ENCODE measurements around the gene AGBL1.

Gene AGBL1

DNA sequence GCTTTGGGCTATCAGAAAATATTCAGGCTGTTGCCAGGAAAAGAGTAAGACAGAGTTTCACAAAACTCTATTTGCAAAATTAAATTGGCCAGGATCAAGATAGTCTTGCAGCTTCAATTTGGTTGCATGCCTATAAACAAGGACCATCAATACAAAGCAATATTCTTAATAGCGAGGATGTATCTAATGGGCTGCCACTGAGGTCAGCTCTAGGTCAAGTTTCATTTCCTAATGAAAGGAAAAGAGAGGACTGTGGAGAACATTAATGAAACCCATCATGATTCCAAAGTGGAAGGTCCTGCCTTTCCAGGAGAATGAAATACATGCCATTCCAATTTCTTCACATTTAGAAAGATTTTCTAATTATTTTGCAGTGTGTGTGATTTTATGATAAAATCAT is 273.5 kb downstream of the AGBL1 start:
- no peak overlapping the region for H3K4me3 ChIP-seq (ENCODE audit: low read length)
- no peak for DNase-seq (ENCODE audit: low read depth, low spot score)

DNA sequence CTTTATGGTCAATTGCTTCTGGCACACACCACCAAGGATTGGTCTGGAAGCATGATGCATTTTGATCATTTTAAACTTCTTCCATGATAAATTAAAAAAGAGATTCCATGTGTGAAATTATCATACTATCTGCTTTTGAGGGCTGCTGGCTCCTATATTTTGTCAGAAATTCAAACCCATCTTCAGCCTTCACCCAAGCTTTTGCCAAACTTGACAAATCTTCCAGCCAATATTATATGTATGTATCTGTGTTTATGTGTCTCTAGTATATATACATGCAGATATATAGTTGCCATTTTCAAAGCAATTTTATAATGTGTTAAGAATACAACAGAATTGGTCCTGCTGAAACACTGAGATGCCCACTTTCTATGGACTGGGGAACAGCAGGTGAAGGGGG is 275.7 kb downstream of the AGBL1 start:
- no peak overlapping the region for H3K4me3 ChIP-seq (ENCODE audit: low read length)
- no peak for DNase-seq (ENCODE audit: low read depth, low spot score)

DNA sequence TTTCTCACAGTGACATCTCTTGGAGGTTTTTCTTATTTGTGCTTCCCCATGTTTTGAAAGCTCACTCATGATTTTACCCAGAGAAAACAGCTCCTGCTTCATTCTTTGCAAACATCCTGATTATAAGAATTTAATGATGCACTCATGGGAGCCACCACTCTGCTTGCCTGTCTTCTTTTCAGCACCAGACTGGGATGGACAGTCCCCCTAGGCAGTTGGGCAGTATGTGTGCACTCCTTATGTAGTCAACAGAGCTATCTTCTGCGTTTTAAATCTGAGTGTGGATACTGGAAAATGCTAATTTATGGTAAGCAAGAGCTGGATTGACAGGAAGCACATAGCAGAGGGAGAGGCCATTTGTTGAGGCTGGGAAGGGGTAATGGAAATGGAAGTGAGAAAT is 276.1 kb downstream of the AGBL1 start:
- H3K4me3 ChIP-seq (ENCODE audit: low read length): no peak overlapping the region

DNA sequence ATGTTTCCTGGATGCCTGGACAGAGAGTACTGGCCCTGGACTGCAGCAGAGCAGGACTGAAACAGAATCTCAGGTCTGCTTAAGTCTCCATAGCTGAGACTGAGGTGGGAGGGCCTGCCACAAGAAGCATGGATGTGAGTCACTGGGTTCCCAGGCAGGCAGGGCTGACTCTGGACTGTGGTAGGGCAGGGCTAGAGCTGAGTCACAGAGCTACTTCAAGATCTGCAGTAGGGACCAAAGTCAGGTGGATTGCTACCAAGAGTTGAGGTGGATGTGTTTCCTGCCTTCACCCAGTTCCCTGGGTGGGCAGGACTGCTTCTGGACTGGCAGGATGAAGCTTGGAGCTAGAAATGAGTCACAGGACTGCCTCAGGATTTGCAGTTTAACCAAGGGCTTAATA is 282.9 kb downstream of the AGBL1 start:
- H3K4me3 ChIP-seq (ENCODE audit: low read length): no peak overlapping the region
- no peak for DNase-seq (ENCODE audit: low read depth, low spot score)

More for the DNA sequence above, 276.1 kb downstream of the AGBL1 start:
- DNase-seq (ENCODE audit: low read depth, low spot score): no peak

DNA sequence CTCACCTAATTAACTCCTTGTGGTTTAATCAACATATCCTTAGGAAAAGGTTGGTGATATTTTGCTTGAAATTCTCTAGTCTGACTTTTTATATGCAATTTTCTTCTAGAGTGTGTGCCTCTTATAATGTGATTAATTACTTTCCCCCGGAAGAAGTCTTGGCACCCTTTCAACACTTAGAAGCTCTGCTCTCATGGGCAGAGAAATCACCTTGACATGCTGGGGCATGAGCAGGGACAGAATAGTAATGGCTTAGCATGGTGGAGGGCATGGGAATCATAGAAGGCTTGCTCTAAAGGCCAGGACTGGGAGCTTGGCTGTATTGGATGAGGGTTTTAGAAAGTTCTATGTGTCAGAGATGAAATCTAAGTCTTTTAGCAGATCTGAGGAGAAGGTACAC is 293.5 kb downstream of the AGBL1 start:
- no peak for DNase-seq (ENCODE audit: low read depth, low spot score)
- H3K4me3 ChIP-seq (ENCODE audit: low read length): no peak overlapping the region

DNA sequence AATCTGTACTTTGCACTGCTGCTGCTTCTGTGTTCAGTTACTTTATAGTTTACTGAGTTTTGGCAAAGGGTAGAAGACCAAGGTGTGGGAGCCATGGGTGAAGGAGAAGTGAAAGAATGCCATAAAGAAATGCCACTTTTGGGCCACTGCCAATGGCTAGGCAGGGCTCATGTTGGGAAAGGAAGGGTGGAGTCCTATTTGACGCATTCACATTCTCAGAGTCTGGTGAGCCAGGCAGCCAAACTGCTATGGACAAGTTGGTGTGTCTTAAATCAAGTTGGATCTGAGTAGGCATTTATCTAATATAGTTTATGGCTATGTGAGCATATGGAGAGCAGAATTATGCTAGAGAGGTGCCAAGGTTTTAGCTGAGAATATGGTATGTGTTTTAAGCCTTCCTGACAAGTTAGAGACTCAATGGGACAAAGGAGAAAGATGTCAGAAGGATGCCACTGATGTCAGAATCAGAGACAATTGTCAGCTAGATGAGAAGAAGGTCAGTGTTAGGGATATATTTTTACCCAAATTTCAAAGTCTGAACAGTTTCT is 296.1 kb downstream of the AGBL1 start:
- DNase-seq (ENCODE audit: low read depth, low spot score): no peak

DNA sequence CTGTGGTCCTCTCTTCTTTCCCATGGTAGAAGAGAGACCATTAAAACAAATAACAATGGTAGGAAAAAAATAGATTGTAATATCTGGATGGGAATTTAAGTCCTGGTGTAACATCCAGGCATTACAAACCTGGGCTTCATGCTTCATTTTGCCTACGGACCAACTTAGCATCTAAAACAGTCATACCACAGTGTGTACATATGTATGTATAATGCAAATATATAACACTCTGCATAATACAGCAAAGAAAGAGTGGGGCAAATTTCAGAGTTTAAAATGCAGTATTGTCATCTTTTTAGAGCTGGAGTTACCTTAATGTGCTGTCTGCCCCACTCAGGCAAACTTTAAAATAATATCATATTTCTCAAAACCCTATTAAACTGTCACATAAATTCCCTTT is 298.2 kb downstream of the AGBL1 start:
- H3K4me3 ChIP-seq (ENCODE audit: low read length): no peak overlapping the region
- no peak for DNase-seq (ENCODE audit: low read depth, low spot score)

More for the DNA sequence above, 296.1 kb downstream of the AGBL1 start:
- H3K4me3 ChIP-seq (ENCODE audit: low read length): no peak overlapping the region

DNA sequence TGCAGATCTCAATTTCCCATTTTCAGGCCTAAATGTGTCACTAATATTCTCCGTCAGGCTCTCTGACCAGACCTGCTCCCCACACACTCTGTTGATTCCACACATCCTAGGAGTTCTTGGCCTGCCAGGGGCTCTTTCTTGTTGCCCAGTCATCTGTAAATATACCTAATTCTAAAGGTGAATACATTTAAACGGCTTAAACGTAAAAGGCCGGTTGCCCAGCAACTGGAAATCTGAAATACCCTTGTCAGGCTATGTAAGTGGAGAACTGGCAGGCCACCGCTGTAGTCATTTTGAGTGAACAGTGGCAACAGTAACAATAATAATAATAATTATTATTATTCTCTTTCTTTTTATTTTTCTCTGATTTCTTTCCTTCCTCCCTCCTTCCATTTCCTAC is 302.7 kb downstream of the AGBL1 start:
- no peak overlapping the region for H3K4me3 ChIP-seq (ENCODE audit: low read length)
- DNase-seq (ENCODE audit: low read depth, low spot score): no peak

DNA sequence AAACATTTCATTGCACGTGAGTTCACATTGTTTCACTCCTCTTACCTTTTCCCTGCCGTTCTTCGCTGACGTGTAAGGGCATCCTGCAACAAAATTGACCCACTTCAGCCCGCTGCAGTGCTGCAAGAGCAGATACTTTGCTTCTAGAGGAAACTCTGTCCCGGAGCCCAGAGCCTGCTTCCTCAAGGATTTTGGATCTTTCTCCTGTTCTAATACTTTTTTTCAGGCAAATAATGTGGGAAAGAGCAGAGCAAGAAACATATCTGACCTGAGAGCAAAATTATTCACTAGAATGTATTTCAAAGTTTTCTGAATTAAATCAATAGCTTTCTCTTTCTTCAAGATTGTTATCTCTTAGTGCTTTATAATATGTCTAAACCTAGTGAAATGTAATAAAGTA is 303.9 kb downstream of the AGBL1 start:
- H3K4me3 ChIP-seq (ENCODE audit: low read length): no peak overlapping the region
- DNase-seq (ENCODE audit: low read depth, low spot score): no peak

DNA sequence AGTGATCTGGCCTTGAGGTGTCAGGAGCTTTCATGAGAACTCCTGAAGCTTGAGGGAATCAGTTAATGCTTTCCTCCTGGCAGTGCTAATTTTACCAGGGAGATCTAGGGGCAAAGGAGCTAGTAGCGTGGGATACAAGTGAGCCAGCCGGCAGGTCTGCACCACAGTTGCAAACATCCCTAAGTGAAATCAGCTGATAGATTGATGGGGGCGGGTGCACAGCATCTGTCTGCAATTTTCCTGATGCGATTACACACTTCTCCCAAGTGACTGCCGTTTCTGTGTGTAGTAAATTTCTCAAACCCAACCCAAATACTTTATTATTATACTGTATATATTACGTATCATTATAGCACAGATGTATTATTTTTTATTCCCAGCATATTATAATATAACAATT is 304.5 kb downstream of the AGBL1 start:
- DNase-seq (ENCODE audit: low read depth, low spot score): no peak
- H3K4me3 ChIP-seq (ENCODE audit: low read length): no peak overlapping the region

DNA sequence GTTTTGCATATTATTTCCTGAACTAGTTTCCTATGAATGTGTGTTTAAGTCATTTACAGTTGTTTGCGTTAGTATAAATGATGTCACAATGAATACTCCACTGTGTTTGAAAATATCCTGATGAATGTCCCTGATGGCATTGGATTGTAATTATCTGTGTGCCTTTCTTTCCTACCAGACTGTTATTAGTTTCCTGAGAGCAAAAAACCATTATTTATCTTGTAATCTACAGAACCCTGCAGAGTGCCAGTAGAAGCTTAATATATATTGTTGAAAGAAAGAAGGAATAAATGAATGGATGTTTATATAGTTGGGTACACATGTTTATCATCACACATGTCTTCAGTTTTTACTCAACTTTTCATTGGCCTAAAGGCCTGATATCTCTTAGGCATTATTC is 312.6 kb downstream of the AGBL1 start:
- DNase-seq (ENCODE audit: low read depth, low spot score): no peak
- no peak overlapping the region for H3K4me3 ChIP-seq (ENCODE audit: low read length)

DNA sequence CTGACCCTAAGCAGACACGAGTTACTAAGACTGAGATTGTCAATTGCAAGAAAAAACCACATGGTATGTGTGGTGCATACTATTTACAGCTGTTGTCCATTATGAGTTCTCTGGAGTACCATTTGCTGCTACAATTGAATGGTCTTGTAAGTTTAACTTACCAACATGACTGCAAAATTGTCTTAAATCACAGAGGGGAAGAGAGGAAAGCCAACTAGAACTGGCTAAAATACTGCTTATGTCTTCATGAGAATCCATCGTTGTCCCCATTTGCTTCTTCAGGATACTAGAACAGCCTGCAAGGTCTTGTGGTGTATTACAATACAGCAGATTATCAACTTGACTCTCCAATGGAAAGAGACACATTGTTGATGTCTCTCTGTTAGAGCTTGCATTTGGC is 313.2 kb downstream of the AGBL1 start:
- no peak for DNase-seq (ENCODE audit: low read depth, low spot score)
- no peak overlapping the region for H3K4me3 ChIP-seq (ENCODE audit: low read length)

DNA sequence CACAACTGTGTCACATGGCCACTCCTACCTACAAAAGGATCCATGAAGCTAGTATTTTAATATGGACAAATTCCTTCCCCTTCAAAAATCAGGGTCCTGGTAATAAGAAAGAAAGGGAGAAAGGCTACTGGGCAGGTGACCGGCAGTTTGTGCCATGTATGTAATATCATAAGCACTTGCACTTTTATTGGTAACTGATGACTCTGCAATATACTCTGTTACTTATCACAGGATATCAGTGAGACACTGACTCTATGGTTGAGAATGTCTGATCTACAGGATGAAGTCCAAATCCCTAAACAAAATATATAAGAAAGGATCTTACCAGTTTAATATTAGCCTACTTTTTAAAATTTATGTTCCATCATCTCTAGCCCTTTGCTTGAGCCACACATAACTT is 315.2 kb downstream of the AGBL1 start:
- H3K4me3 ChIP-seq (ENCODE audit: low read length): no peak overlapping the region
- no peak for DNase-seq (ENCODE audit: low read depth, low spot score)

DNA sequence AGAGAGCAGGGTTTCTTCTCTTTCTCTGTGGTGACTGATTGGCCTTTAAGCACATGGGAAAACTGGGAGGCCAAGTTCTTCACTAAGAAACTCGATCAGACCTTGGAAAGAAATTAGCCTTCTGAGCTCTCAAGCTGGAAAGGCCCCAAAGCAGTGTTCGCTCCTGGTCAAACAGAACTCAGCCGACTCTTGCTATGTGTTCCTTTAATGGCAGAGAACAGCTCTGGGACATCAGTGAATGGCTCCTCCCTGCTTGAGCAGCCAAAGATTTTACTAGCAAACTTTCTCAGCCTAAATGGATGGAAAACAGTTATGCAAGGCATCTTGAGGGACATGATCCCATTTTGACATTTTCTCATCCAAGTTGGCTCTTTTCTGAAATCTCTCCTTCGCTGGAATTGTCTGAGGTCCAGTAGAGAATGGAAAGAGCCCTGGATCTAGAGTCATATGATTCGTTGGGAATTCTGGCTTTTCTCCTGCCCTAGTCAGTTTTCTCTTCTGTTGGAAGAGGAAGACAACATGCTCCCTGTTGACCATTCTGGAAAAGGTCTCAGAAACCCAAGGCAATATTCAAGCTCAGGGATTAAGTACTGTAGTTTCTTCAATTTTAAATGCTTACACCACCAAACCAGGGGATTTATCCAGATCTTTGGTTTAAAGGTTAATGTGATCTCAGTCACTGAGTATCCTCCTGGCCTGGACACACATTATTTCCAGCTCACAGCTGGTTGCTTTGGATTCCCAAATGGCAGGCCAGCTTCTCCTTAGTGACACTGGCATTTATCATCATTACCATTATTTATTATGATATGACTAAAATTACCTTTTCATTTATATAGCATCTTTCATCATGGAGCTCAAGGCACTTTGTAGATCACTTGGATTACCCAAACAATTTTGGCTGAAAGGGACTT is 319.6 kb downstream of the AGBL1 start:
- H3K4me3 ChIP-seq (ENCODE audit: low read length): no peak overlapping the region
- DNase-seq (ENCODE audit: low read depth, low spot score): no peak

DNA sequence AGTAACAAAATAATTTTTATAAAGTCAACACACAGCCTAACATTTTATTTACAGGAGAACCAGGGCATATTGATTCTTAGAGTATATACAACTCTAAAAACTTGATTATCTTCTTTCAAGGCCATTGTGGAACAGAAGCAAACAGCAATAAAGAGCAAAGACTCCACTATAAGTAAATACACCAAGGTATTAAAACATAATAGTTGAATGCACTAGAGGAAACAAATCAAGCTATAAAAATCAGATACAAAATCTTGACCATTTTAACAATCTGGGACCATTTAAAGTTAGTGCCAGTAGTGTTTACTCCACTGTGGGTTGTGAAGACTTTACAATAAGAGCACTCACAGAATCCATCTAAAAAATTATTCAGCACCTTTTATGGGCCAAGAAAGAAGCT is 323.6 kb downstream of the AGBL1 start:
- H3K4me3 ChIP-seq (ENCODE audit: low read length): no peak overlapping the region
- no peak for DNase-seq (ENCODE audit: low read depth, low spot score)

DNA sequence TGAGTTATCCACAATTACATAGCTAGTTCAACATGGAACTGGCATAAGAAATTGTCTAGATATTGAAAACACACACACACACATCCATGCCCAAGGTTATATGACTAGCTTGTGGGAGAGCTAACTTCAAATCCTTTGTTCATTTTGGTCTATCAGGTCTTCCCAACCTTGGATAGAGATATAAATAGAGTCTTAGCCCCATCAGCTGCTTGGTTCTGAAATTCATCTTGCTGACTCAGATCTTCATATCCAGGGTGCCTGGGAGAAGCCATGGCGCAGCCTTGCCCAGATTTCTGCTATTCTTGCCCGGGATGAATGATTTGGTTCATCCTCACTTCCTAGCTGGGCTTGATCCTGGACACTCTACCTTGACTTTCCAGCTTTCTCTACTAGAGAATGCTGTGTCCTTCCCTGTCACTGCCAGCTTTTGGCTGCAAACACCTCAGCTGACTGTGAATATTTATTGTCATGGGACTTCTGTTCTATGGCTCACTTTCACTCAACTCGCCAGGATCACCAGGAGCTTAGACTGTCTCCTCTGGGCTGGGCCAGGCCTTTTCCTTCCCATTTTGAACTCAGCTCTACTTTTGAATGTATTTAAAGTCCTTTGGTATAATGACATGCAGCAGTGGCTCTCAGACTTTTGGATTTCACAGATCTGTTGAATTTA is 324.4 kb downstream of the AGBL1 start:
- DNase-seq (ENCODE audit: low read depth, low spot score): no peak

DNA sequence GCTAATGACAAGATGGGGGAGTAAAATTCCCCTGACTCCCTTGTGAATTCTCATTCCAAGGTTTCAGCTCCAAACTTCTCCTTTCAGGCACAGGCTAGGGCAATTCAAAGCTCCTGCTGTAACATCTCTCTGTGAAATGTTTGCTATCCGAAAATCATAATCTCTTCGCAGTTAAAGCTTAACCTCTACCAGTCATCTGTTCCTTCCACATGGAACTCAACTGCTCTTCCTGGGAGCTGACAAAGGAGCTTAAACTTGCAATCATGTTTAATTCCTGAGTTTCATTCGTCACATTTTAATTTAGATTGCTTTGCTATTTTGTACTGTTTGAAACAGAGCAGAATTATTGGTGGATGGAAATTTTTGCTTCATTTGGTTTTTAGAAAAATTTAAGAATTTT is 328.6 kb downstream of the AGBL1 start:
- no peak for DNase-seq (ENCODE audit: low read depth, low spot score)
- no peak overlapping the region for H3K4me3 ChIP-seq (ENCODE audit: low read length)

More for the DNA sequence above, 324.4 kb downstream of the AGBL1 start:
- no peak overlapping the region for H3K4me3 ChIP-seq (ENCODE audit: low read length)

DNA sequence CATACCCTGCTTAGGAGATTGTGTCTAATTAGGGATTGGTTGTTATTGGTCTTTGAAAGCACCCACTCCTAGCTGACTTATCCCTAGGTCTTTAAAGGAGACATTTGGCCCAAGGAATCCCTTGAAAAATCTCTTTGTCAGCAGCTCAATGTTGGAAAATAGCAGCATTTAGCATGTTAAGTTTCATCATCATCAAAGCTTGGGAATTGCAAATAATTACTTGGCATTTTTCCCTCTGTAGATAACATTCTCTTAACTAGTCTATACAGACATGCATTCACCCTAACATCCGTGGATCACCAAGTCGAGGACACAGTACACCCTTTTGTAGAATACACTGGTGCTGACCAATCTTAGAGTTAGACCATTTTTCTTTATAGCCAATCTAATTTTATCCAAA is 332.2 kb downstream of the AGBL1 start:
- H3K4me3 ChIP-seq (ENCODE audit: low read length): no peak overlapping the region
- DNase-seq (ENCODE audit: low read depth, low spot score): no peak

DNA sequence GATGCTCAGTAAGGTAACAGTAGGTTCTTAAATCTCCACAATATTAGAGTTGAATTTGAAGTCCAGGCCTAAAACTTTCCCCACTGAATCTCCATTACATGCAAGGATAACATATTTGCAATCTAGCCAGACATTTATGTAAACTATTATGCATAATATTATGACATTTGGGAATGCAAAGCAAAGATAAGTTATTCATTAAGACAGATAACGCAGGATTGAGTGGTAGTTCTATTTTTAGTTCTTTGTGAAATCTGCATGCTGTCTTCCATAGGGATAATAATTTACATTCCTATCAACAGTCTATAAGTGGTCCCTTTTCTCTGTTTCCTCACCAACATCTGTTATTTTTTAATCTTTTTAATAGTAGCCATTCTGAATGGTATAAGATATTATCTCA is 333.5 kb downstream of the AGBL1 start:
- no peak for DNase-seq (ENCODE audit: low read depth, low spot score)
- no peak overlapping the region for H3K4me3 ChIP-seq (ENCODE audit: low read length)

DNA sequence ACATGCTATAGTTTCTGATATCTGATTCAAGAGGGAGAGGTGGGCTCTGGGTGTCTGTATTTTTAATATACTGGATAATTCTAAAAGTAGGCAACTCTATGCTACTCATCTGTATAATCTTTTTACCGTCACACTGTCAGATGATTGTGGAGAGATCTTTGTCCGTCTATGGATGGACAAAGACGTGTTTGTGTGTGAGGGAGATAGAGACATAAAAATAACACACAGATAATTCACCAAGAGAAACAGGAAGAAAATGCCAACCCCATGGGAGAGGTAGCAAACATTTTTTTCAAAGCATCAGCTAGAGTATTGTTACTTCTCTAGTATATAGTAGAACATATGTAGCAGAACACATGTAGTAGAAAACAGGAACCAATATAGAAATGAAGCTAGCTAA is 346.1 kb downstream of the AGBL1 start:
- DNase-seq (ENCODE audit: low read depth, low spot score): no peak
- no peak overlapping the region for H3K4me3 ChIP-seq (ENCODE audit: low read length)

All from Jurkat, Clone E6-1 (cell line).